Hepatocyte (in vitro differentiated cells): ENCODE measurements around the gene PRICKLE3. TPM values are rescaled to one million over a fixed set of nuclear protein-coding genes. Genes with fewer than 3 reads are reported as not detected.

Experiments used
- DNase-seq: peaks from one replicate; pipeline ENCODE4 v3.0.0-alpha.2; 2016; ENCODE audit warnings: low spot score
- H2AFZ ChIP-seq: fragments of 200-600 bp; sonication (generic); 2 replicates; pipeline ENCODE4 v1.6.0; 2016; ENCODE audit warnings: antibody characterized with exemption, mild to moderate bottlenecking
- H3K27ac ChIP-seq: fragments of 200-600 bp; sonication (generic); 2 replicates; pipeline ENCODE4 v1.5.1; 2016; ENCODE audit warnings: mild to moderate bottlenecking
- H3K27me3 ChIP-seq: fragments of 200-600 bp; sonication (generic); 2 replicates; pipeline ENCODE4 v1.6.1; 2016
- H3K36me3 ChIP-seq: fragments of 200-600 bp; sonication (generic); replicated peaks from 2 replicates; pipeline ENCODE4 v1.5.1; 2016; ENCODE audit warnings: low read depth; ENCODE audit not compliant: insufficient read depth
- H3K4me1 ChIP-seq: fragments of 200-600 bp; sonication (generic); 2 replicates; pipeline ENCODE4 v1.5.1; 2016; ENCODE audit warnings: mild to moderate bottlenecking, moderate library complexity; ENCODE audit not compliant: insufficient read depth
- H3K4me2 ChIP-seq: fragments of 200-600 bp; sonication (generic); 2 replicates; pipeline ENCODE4 v1.6.0; 2016
- H3K4me3 ChIP-seq: fragments of 200-600 bp; sonication (generic); 2 replicates; pipeline ENCODE4 v1.5.1; 2016; ENCODE audit warnings: mild to moderate bottlenecking
- H3K79me2 ChIP-seq: fragments of 200-600 bp; sonication (generic); 2 replicates; pipeline ENCODE4 v1.6.0; 2017; ENCODE audit warnings: mild to moderate bottlenecking
- H3K9me2 ChIP-seq: fragments of 200-600 bp; sonication (generic); replicated peaks from 2 replicates; pipeline ENCODE4 v1.6.0; 2017; ENCODE audit warnings: mild to moderate bottlenecking; ENCODE audit not compliant: insufficient read depth
- H3K9me3 ChIP-seq: fragments of 200-600 bp; sonication (generic); 2 replicates; pipeline ENCODE4 v1.5.1; 2016; ENCODE audit warnings: low read depth, mild to moderate bottlenecking
- H4K20me1 ChIP-seq: fragments of 200-600 bp; sonication (generic); 2 replicates; pipeline ENCODE4 v1.6.0; 2016; ENCODE audit warnings: mild to moderate bottlenecking; ENCODE audit not compliant: insufficient read depth, poor library complexity, severe bottlenecking
- EZH2 ChIP-seq: fragments of 200-600 bp; sonication (generic); IDR thresholded peaks from 2 replicates; pipeline ENCODE4 v1.6.1; 2016; ENCODE audit warnings: antibody characterized with exemption, mild to moderate bottlenecking, borderline replicate concordance
- EZH2phosphoT487 ChIP-seq: fragments of 200-600 bp; sonication (generic); IDR thresholded peaks from one replicate; pipeline ENCODE4 v1.6.1; 2018; ENCODE audit warnings: antibody characterized with exemption, mild to moderate bottlenecking, low read depth, moderate library complexity; ENCODE audit not compliant: unreplicated experiment, severe bottlenecking
- WGBS: methylation state at CpG from one replicate; pipeline ENCODE4 v1.1.6; 2016; ENCODE audit warnings: low lambda C conversion rate; ENCODE audit errors: missing lambda C conversion rate; 5-methylcytosine and 5-hydroxymethylcytosine counted together
- polyA plus RNA-seq: library from polyadenylated mRNA; unstranded; fragments of >200 nt; fragmentation: Nextera tagmentation; extraction: Ambion mirVana; gene quantifications from 2 replicates; pipeline ENCODE4 v1.2.1, GENCODE V29; 2016
- total RNA-seq: library from RNA; depleted of rRNA; stranded (reverse); fragments of >200 nt; gene quantifications from 2 replicates; pipeline ENCODE4 v1.2.3, GENCODE V29; 2014
- TF ChIP-seq, protein P1 (sequence below): fragments of 200-600 bp; sonication (generic); IDR thresholded peaks from 2 replicates; pipeline ENCODE4 v1.5.1; 2016; ENCODE audit warnings: antibody characterized with exemption, mild to moderate bottlenecking; ENCODE audit not compliant: poor library complexity

The PRICKLE3 gene
- total and polyA plus RNA-seq, 2 experiments from 2014 or later: 6.1 to 9.3 TPM

DNA sequence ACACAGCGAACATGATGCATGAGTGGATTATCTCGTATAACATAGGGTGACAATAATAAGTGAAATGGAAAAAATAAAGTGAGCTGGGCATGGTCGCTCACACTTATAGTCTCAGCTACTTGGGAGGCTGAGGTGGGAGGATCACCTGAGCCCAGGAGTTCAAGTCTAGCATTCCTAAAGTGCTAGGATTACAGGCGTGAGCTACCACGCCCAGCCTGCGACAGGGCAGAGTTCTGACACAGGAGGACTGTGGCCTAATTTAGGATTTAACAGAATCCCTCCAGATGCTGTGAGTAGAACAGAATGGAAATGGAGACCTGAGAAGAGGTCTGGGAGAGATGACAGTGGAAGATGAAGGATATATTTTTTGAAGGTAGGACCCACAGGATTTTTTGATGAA lies 3.4 kb upstream of the PRICKLE3 start:
- TF ChIP-seq EZH2phosphoT487: no peak
- no peak for TF ChIP-seq EZH2
- TF ChIP-seq, protein P1, sequence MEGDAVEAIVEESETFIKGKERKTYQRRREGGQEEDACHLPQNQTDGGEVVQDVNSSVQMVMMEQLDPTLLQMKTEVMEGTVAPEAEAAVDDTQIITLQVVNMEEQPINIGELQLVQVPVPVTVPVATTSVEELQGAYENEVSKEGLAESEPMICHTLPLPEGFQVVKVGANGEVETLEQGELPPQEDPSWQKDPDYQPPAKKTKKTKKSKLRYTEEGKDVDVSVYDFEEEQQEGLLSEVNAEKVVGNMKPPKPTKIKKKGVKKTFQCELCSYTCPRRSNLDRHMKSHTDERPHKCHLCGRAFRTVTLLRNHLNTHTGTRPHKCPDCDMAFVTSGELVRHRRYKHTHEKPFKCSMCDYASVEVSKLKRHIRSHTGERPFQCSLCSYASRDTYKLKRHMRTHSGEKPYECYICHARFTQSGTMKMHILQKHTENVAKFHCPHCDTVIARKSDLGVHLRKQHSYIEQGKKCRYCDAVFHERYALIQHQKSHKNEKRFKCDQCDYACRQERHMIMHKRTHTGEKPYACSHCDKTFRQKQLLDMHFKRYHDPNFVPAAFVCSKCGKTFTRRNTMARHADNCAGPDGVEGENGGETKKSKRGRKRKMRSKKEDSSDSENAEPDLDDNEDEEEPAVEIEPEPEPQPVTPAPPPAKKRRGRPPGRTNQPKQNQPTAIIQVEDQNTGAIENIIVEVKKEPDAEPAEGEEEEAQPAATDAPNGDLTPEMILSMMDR: no peak
- Histone ChIP-seq H3K79me2 (no peaks in the 10 kb centered on the region), H4K20me1 (no peaks in the 10 kb centered on the region), H2AFZ (no peak overlapping the region), H3K9me2 (no peaks in the 10 kb centered on the region), H3K4me3 (no peak overlapping the region), H3K36me3 (no peaks in the 10 kb centered on the region), H3K4me1 (no peaks in the 10 kb centered on the region), H3K27ac (peak overlapping the region; percentile 84), H3K4me2 (peak overlapping the region; percentile 71), H3K9me3 (no peaks in the 10 kb centered on the region), H3K27me3 (no peaks in the 10 kb centered on the region)
- no peak for DNase-seq
- 79% methylated on average over 6 of the region's 6 CpGs for WGBS

GRCh38 chrX:49188468-49189076 lies 2.4 kb upstream of the PRICKLE3 start:
- TF ChIP-seq EZH2: no peak
- TF ChIP-seq, protein P1: no peak
- no peak for TF ChIP-seq EZH2phosphoT487
- Histone ChIP-seq H3K4me1 (no peaks in the 10 kb centered on the region), H3K4me3 (no peak overlapping the region), H2AFZ (no peak overlapping the region), H3K27ac (no peak overlapping the region), H3K9me3 (no peaks in the 10 kb centered on the region), H3K79me2 (no peaks in the 10 kb centered on the region), H3K27me3 (no peaks in the 10 kb centered on the region), H4K20me1 (no peaks in the 10 kb centered on the region), H3K36me3 (no peaks in the 10 kb centered on the region), H3K4me2 (no peak overlapping the region), H3K9me2 (no peaks in the 10 kb centered on the region)
- DNase-seq: no peak
- WGBS: 75% methylated on average over 7 of the region's 8 CpGs

DNA sequence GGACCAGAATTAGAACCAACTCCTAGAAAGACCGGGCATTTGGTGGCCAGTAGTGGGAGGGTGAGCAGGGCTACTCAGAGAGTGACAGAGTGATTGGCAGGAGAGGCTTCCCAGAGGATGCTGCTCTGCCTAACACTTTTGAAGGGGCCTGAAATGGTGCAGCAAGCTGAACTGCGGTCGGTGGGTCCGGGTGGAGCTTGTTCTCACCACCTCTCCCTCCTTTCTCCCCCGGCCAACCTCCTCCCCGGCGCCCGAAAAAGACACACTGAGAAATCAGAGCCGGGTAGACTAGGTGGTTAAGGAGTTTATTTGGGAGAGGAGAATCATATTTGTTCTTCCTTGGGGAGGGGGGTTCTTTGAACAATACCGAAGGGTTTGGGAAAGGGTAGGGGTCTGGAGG lies 1.4 kb upstream of the PRICKLE3 start:
- Histone ChIP-seq H3K36me3 (no peaks in the 10 kb centered on the region), H4K20me1 (no peaks in the 10 kb centered on the region), H3K27ac (no peak overlapping the region), H3K79me2 (no peaks in the 10 kb centered on the region), H2AFZ (no peak overlapping the region), H3K4me3 (no peak overlapping the region), H3K9me2 (no peaks in the 10 kb centered on the region), H3K4me2 (no peak overlapping the region), H3K27me3 (no peaks in the 10 kb centered on the region), H3K9me3 (no peaks in the 10 kb centered on the region), H3K4me1 (no peaks in the 10 kb centered on the region)
- DNase-seq: no peak
- 83% methylated on average over 10 of the region's 10 CpGs for WGBS
- TF ChIP-seq EZH2phosphoT487: no peak
- TF ChIP-seq EZH2: no peak
- TF ChIP-seq, protein P1: no peak

DNA sequence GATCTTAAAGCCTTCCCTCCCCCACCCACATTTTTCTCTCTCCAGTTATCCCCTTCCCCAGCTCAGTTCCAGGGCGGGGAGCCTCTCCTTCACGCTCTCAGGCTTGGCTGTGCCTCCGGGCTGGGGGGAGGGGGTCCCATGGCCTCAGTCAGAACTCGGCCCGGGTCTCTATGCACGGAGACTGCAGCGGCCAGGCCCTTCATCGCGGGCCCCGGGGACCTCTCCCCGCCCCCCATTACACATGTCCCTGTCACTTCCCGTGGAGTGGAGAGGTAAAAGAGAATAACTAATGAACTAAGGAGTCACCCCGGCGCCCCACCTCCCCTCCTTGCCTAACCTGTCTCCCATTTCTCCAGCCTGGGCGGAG lies 838 bp upstream of the PRICKLE3 start:
- Histone ChIP-seq H3K4me2 (no peak overlapping the region), H4K20me1 (no peaks in the 10 kb centered on the region), H3K36me3 (no peaks in the 10 kb centered on the region), H3K9me2 (no peaks in the 10 kb centered on the region), H3K27me3 (no peaks in the 10 kb centered on the region), H3K27ac (no peak overlapping the region), H2AFZ (no peak overlapping the region), H3K9me3 (no peaks in the 10 kb centered on the region), H3K4me1 (no peaks in the 10 kb centered on the region), H3K79me2 (no peaks in the 10 kb centered on the region), H3K4me3 (no peak overlapping the region)
- no peak for TF ChIP-seq EZH2phosphoT487
- TF ChIP-seq, protein P1: no peak
- TF ChIP-seq EZH2: no peak
- 57% methylated on average over 15 of the region's 15 CpGs for WGBS
- no peak for DNase-seq
